HG02973 (cell line): Measurements from ENCODE around the gene CPVL.

ENCODE experiments used
- ATAC-seq: cut with Tn5 transposase; IDR thresholded peaks from one replicate; pipeline ENCODE4 v1.9.1; 2021; ENCODE audit warnings: moderate library complexity; ENCODE audit not compliant: unreplicated experiment

CPVL gene

GRCh38 chr7:28984217-28984616 is 162.1 kb downstream of the CPVL start:
- no peak for ATAC-seq

GRCh38 chr7:28983396-28984190 is 162.7 kb downstream of the CPVL start:
- ATAC-seq: no peak

- ATAC-seq: no peak
Measured at GRCh38 chr7:28981161-28981465, 165.2 kb downstream of the CPVL start.

- no peak for ATAC-seq
Measured at GRCh38 chr7:28980451-28981160, 165.7 kb downstream of the CPVL start.

GRCh38 chr7:28979776-28980175 is 166.6 kb downstream of the CPVL start:
- ATAC-seq: no peak

- no peak for ATAC-seq
Measured at GRCh38 chr7:28977881-28978280, 168.5 kb downstream of the CPVL start.

- no peak for ATAC-seq
Measured at GRCh38 chr7:28976022-28976421, 170.3 kb downstream of the CPVL start.

- ATAC-seq: no peak
Measured at GRCh38 chr7:28973591-28973990, 172.7 kb downstream of the CPVL start.

GRCh38 chr7:28964056-28964455 is 182.3 kb downstream of the CPVL start:
- ATAC-seq: no peak

GRCh38 chr7:28961972-28962371 is 184.4 kb downstream of the CPVL start:
- no peak for ATAC-seq

- ATAC-seq: no peak
Measured at GRCh38 chr7:28960071-28960840, 186.1 kb downstream of the CPVL start.

GRCh38 chr7:28958980-28959347 is 187.4 kb downstream of the CPVL start:
- ATAC-seq: no peak

- ATAC-seq: no peak
Measured at GRCh38 chr7:28958235-28958979, 187.9 kb downstream of the CPVL start, which contains the start of gene TRIL. Gene TRIL (minus strand): TSS chr7:28958330. CDS start chr7:28958046, 284 bp downstream.

- no peak for ATAC-seq
Measured at GRCh38 chr7:28957751-28958234, 188.5 kb downstream of the CPVL start.

GRCh38 chr7:28957064-28957750 is 189.1 kb downstream of the CPVL start:
- ATAC-seq: no peak

- no peak for ATAC-seq
Measured at GRCh38 chr7:28956608-28957063, 189.7 kb downstream of the CPVL start.

- no peak for ATAC-seq
Measured at GRCh38 chr7:28955718-28956607, 190.4 kb downstream of the CPVL start.

- no peak for ATAC-seq
Measured at GRCh38 chr7:28955356-28955717, 191.0 kb downstream of the CPVL start.

- no peak for ATAC-seq
Measured at GRCh38 chr7:28954946-28955345, 191.4 kb downstream of the CPVL start.
